Measurements from ENCODE around the gene ZC3H15.

Gene ZC3H15

GRCh38 chr2:186558512-186559276 is 72.6 kb downstream of the ZC3H15 start:
- TF ChIP-seq CTCF (IDR thresholded peaks at IDR 0.05; ENCODE audit: extremely low read depth, missing control alignments), result no peak
- DNase-seq (ENCODE audit: low spot score), result no peak

Data from GM20000 (cell line).